Heart left ventricle (tissue), 13 donors: Measurements from ENCODE around the gene TRIM74.
"Not testable (repeated sequence)": the region's sequence is repeated elsewhere in the genome, so short reads cannot be mapped to it uniquely, and the experiment has no call there.

Experiments used
- CTCF ChIP-seq, 12 donors: fragments of 200-600 bp; sonication (generic) in 4 of 12; IDR thresholded peaks; one replicate each; pipeline versions ENCODE4 v1.5.0 to v1.8.0; 2018 to 2022; ENCODE audit warnings: antibody characterized with exemption in 12 of 12, mild to moderate bottlenecking in 5 of 12
- POLR2A ChIP-seq, 2 donors: fragments of 450-650 bp; IDR thresholded peaks; one replicate each; pipeline ENCODE4 v1.6.1; 2017; ENCODE audit warnings: antibody characterized with exemption in 2 of 2, mild to moderate bottlenecking in 2 of 2, moderate library complexity in 2 of 2
- donor health status: ischemic (EF 13 %, LVEDD 7.1; RV severe dilation, severe dysfunction).
- donor health status: DM: no; HTN: yes; CAD: no.
- donor health status: DM: no; HTN: no; CAD: no.
- donor health status: ischemic (EF 25% LVEDD 6.9; RV normal size, moderate dysfunction).
- donor health status: ischemic (EF 25% LVEDD 5.7; RV mildly dilated, moderate dysfunction).
- donor health status: ischemic (EF 35%, LVEDD 5.7; RV mildly dilated, moderate dysfunction).
- donor health status: nonischemic (EF 11% LVEDD 7.7; RV severe dilation, severe dysfunction).
- donor health status: DM: yes; HTN: yes; CAD: no.
- donor health status: PGD.
- donor health status: ischemic (EF 29% LVEDD 5.4; RV normal size, mild dysfunction).
- donor health status: nonischemic (EF 23%, LVEDD 6.1; RV moderate dilation, normal function).

GRCh38 chr7:72995484-72995883 is 26.2 kb upstream of the TRIM74 start:
- not testable (repeated sequence) for TF ChIP-seq POLR2A, CTCF (IDR thresholded peaks at IDR 0.05)
